Measurements from ENCODE around the gene DIS3L2.
A peak's percentile ranks its signal among the peaks of the same experiment; 100 is the strongest.
"Not testable (repeated sequence)": the region's sequence is repeated elsewhere in the genome, so short reads cannot be mapped to it uniquely, and the experiment has no call there.

Gene DIS3L2

DNA sequence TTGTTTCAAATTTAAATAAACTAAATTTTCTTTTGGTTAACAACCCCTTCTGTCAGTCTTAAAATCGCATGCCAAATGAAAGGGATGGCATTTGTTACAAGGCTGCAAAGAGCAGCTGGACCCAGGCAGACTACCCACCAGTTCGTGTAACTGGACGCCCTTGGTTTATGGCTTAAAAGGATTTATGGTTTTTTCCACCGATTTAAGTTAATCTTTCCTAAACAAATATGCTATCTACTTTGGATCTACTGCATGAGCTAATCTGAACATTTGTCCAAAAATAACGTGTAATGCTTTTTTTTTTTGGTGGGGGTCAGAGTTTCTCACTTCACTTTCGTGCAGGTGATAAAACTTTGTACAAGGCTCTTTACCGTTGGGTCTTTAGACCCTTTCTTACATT lies 62.9 kb downstream of the DIS3L2 start:
- no peak overlapping the region for H3K4me3 ChIP-seq (replicated peaks; ENCODE audit: low read depth, low read length)
- no peak for DNase-seq (ENCODE audit: extremely low read depth, low read depth)
- TF ChIP-seq, protein P1, sequence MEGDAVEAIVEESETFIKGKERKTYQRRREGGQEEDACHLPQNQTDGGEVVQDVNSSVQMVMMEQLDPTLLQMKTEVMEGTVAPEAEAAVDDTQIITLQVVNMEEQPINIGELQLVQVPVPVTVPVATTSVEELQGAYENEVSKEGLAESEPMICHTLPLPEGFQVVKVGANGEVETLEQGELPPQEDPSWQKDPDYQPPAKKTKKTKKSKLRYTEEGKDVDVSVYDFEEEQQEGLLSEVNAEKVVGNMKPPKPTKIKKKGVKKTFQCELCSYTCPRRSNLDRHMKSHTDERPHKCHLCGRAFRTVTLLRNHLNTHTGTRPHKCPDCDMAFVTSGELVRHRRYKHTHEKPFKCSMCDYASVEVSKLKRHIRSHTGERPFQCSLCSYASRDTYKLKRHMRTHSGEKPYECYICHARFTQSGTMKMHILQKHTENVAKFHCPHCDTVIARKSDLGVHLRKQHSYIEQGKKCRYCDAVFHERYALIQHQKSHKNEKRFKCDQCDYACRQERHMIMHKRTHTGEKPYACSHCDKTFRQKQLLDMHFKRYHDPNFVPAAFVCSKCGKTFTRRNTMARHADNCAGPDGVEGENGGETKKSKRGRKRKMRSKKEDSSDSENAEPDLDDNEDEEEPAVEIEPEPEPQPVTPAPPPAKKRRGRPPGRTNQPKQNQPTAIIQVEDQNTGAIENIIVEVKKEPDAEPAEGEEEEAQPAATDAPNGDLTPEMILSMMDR (IDR thresholded peaks at IDR 0.05; ENCODE audit: low read depth, low read length, missing control alignments) = no peak

DNA sequence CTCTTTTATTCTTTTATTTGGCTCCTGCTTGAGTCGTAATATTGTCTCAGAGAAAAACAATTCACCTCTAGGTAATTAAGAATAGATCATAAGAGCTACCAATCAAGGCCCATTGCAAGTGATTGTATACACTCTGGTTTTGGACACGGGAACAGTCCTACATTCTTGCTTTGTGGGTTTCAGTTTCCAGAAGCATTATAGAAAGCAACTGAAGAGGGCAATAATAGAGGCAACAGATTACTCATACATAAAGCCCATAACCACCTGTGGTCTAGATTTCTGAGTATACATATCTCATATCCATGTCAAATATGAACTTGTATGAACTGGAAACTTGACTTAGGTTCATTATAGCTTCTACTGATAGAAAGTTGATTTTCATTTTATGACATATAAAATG lies 65.4 kb downstream of the DIS3L2 start:
- TF ChIP-seq, protein P1 (IDR thresholded peaks at IDR 0.05; ENCODE audit: low read depth, low read length, missing control alignments) = no peak
- no peak overlapping the region for H3K4me3 ChIP-seq (replicated peaks; ENCODE audit: low read depth, low read length)
- no peak for DNase-seq (ENCODE audit: extremely low read depth, low read depth)

DNA sequence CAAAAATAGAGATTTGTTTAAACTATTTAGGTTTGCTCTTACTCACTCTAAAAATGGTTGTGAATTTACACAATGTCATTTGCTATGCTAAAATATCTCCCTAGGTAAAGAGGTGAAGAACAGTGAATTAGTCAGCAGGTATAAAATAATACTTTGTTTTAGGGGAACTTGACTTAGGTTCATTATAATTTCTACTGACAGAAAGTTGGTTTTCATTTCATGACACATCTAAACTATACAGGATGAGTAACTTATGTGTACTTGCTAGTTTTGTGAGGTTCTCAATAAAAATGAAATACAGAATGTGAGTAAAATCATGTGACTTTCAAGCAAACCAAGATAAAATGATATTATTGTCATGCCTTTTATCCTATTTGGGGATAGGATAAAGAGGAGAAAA lies 66.0 kb downstream of the DIS3L2 start:
- H3K4me3 ChIP-seq (replicated peaks; ENCODE audit: low read depth, low read length) = no peak overlapping the region
- DNase-seq (ENCODE audit: extremely low read depth, low read depth) = no peak
- TF ChIP-seq, protein P1 (IDR thresholded peaks at IDR 0.05; ENCODE audit: low read depth, low read length, missing control alignments) = no peak

DNA sequence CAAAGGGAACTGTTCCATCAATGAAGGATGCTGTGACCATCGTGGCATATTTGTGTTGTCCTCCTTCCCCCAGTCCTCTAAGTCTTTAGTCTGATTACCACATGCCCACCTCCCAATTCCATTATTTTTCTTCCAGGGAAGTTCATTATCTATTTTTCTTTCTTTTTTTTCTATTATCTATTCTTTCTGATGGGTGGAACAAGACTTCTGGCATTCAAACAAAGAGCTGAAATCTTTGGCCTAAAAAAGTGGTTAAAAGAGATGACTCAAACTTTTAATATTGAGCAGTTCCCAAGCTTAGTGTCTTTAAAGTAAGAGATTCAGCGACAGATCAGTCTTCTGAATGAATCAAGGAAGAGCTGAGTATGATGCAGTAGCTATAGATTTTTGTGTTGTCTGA lies 66.6 kb downstream of the DIS3L2 start:
- H3K4me3 ChIP-seq (replicated peaks; ENCODE audit: low read depth, low read length) = no peak overlapping the region
- TF ChIP-seq, protein P1 (IDR thresholded peaks at IDR 0.05; ENCODE audit: low read depth, low read length, missing control alignments) = no peak
- no peak for DNase-seq (ENCODE audit: extremely low read depth, low read depth)

DNA sequence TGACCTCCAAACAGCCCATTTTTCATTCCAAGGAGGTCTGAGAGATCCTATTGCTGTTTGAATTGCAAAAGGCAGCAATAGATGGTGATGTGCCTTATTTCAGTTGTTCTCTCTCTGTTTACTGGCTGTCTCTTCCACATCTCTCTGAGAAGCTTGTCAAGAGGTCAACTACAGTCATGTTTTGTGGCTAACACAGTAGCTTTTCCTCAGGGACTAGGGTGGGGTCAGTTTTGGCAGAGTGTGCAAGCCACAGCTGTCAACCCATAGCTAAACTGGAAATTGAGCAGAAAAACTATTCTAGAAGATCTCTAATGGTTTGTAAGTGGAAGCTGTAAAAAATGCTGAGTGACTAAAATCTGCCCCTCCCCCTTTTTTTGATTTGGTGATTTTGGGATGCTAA lies 67.1 kb downstream of the DIS3L2 start:
- H3K4me3 ChIP-seq (replicated peaks; ENCODE audit: low read depth, low read length) = no peak overlapping the region
- TF ChIP-seq, protein P1 (IDR thresholded peaks at IDR 0.05; ENCODE audit: low read depth, low read length, missing control alignments) = no peak
- DNase-seq (ENCODE audit: extremely low read depth, low read depth) = no peak

DNA sequence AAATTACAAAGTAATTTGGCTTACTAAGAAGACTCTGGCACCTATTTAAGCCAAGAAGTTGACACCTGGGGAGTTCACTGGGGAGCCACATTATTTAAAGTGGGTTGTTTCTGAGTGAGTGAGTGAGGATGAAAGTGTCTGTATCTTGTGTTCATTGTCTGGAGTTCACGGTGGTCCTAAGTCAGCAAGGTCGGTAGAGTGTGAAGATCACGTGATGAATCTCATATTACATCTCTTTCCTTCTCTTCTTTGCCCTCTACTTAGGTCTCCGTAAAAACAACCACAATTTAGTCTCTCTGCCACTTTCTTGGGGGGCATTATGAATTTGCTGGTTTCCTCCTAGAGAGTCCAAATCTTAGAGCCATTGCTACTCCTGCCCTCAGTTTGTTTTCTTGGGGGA lies 67.8 kb downstream of the DIS3L2 start:
- H3K4me3 ChIP-seq (replicated peaks; ENCODE audit: low read depth, low read length) = no peak overlapping the region
- TF ChIP-seq, protein P1 (IDR thresholded peaks at IDR 0.05; ENCODE audit: low read depth, low read length, missing control alignments) = no peak
- DNase-seq (ENCODE audit: extremely low read depth, low read depth) = no peak

DNA sequence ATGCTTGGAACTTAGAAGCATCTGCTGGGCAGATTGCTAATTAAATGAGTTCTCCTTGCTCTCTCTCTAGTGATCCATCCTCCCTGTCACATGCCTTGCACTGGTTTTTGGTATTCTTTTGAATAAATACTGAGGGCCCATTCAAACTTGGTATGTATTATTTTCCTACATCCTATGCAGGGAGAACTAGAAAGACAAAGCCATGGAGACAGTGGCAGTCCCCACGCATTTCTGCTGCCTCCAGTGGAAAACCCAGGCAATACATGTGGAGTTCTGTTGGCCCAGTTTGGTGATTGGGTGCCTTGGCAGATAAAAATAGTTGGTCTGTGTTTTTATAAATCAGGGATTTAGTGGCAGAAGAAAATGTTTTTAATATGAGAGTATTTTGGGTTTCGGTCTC lies 68.7 kb downstream of the DIS3L2 start:
- H3K4me3 ChIP-seq (replicated peaks; ENCODE audit: low read depth, low read length) = no peak overlapping the region
- TF ChIP-seq, protein P1 (IDR thresholded peaks at IDR 0.05; ENCODE audit: low read depth, low read length, missing control alignments) = peak; percentile 10
- no peak for DNase-seq (ENCODE audit: extremely low read depth, low read depth)

DNA sequence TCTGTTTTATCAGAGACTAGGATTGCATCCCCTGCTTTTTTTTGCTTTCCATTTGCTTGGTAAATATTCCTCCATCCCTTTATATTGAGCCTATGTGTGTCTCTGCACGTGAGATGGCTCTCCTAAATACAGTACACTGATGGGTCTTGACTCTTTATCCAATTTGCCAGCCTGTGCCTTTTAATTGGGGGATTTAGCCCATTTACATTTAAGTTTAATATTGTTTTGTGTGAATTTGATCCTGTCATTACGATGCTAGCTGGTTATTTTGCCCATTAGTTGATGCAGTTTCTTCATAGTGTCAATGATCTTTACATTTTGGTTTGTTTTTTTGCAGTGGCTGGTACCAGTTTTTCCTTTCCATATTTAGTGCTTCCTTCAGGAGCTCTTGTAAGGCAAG lies 73.8 kb downstream of the DIS3L2 start:
- H3K4me3 ChIP-seq (replicated peaks; ENCODE audit: low read depth, low read length); DNase-seq (ENCODE audit: extremely low read depth, low read depth): not testable (repeated sequence)

DNA sequence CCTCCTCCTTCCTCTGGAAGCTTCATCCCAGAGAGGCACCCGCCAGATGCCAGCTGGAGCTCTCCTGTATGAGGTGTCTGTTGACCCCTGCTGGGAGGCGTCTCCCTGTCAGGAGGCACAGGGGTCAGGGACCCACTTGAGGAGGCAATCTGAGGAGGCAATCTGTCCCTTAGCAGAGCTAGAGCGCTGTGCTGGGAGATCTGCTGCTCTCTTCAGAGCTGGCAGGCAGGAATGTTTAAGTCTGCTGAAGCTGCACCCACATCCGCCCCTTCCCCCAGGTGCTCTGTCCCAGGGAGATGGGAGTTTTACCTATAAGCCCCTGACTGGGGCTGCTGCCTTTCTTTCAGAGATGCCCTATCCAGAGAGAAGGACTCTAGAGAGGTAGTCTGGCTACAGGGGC lies 75.4 kb downstream of the DIS3L2 start:
- not testable (repeated sequence) for H3K4me3 ChIP-seq (replicated peaks; ENCODE audit: low read depth, low read length); DNase-seq (ENCODE audit: extremely low read depth, low read depth)

Data from HFF-Myc (cell line).